ENCODE data around the gene SORBS2.

Gene SORBS2

GRCh38 chr4:185540040-185540439 is 272.0 kb downstream of the SORBS2 start:
- Mint-ChIP-seq H3K9me3 (no peaks in the 10 kb centered on the region), H3K27ac (no peak overlapping the region), H3K27me3 (ENCODE audit: low read depth) (peaks cover 14% of the 10 kb centered on the region), H3K4me1 (peaks cover 11% of the 10 kb centered on the region), H3K4me3 (no peak overlapping the region), H3K36me3 (ENCODE audit: low read depth) (no peaks in the 10 kb centered on the region)
- TF ChIP-seq, protein P1, sequence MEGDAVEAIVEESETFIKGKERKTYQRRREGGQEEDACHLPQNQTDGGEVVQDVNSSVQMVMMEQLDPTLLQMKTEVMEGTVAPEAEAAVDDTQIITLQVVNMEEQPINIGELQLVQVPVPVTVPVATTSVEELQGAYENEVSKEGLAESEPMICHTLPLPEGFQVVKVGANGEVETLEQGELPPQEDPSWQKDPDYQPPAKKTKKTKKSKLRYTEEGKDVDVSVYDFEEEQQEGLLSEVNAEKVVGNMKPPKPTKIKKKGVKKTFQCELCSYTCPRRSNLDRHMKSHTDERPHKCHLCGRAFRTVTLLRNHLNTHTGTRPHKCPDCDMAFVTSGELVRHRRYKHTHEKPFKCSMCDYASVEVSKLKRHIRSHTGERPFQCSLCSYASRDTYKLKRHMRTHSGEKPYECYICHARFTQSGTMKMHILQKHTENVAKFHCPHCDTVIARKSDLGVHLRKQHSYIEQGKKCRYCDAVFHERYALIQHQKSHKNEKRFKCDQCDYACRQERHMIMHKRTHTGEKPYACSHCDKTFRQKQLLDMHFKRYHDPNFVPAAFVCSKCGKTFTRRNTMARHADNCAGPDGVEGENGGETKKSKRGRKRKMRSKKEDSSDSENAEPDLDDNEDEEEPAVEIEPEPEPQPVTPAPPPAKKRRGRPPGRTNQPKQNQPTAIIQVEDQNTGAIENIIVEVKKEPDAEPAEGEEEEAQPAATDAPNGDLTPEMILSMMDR (IDR thresholded peaks at IDR 0.05; ENCODE audit: unreplicated experiment in 3 of 3) = no peak

GRCh38 chr4:185538806-185539205 is 273.2 kb downstream of the SORBS2 start:
- peaks cover 19% of the 10 kb centered on the region for H3K27me3 Mint-ChIP-seq (ENCODE audit: low read depth)
- H3K9me3 Mint-ChIP-seq = no peaks in the 10 kb centered on the region
- H3K4me3 Mint-ChIP-seq = no peak overlapping the region
- no peak overlapping the region for H3K27ac Mint-ChIP-seq
- TF ChIP-seq, protein P1 (IDR thresholded peaks at IDR 0.05; ENCODE audit: unreplicated experiment in 3 of 3) = no peak
- peaks cover 11% of the 10 kb centered on the region for H3K4me1 Mint-ChIP-seq
- no peaks in the 10 kb centered on the region for H3K36me3 Mint-ChIP-seq (ENCODE audit: low read depth)

- TF ChIP-seq, protein P1 (IDR thresholded peaks at IDR 0.05; ENCODE audit: unreplicated experiment in 3 of 3) = no peak
- no peaks in the 10 kb centered on the region for H3K9me3 Mint-ChIP-seq
- H3K4me1 Mint-ChIP-seq = peaks cover 19% of the 10 kb centered on the region
- H3K36me3 Mint-ChIP-seq (ENCODE audit: low read depth) = no peaks in the 10 kb centered on the region
- peak overlapping the region; percentile 72 to 81 (median 75) for H3K4me3 Mint-ChIP-seq
- H3K27me3 Mint-ChIP-seq (ENCODE audit: low read depth) = peaks cover 28% of the 10 kb centered on the region
- H3K27ac Mint-ChIP-seq = peak overlapping the region in 1 of 3 experiments; percentile 17
Measured at GRCh38 chr4:185536411-185536709, 275.6 kb downstream of the SORBS2 start.

- no peaks in the 10 kb centered on the region for H3K9me3 Mint-ChIP-seq
- peak overlapping the region in 1 of 3 experiments; percentile 17 for H3K27ac Mint-ChIP-seq
- peaks cover 28% of the 10 kb centered on the region for H3K27me3 Mint-ChIP-seq (ENCODE audit: low read depth)
- TF ChIP-seq, protein P1 (IDR thresholded peaks at IDR 0.05; ENCODE audit: unreplicated experiment in 3 of 3) = no peak
- H3K4me3 Mint-ChIP-seq = peak overlapping the region; percentile 72 to 81 (median 75)
- H3K36me3 Mint-ChIP-seq (ENCODE audit: low read depth) = no peaks in the 10 kb centered on the region
- H3K4me1 Mint-ChIP-seq = peaks cover 22% of the 10 kb centered on the region
Measured at GRCh38 chr4:185535612-185536410, 276.2 kb downstream of the SORBS2 start.

All from nephron (organoid).